ENCODE results near the gene PEX14.
A peak's percentile ranks its signal among the peaks of the same experiment; 100 is the strongest.

Gene PEX14

DNA sequence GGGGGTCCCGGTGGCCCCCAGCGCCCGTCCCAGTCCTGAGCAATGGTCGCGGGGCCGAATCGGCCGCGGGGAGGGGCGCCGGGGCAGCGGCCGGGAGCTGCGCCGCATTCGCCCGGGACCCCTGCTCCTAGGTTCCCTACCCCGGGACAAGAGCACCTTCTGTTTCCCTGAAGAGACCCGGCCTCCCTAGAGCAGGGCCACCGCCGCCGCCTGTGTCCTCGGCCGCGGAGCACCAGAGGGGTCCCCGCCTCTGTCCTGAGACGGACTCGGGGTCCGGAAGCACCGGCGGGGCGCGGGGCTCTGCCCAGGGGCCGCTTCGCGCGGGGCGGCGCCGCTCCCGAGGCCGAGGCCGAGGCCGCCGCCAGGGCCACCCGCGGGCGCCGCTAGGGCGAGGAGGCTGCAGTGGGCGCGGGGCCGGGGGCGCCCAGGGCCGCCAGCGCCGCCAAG is 163.8 kb downstream of the PEX14 start:
- intact Hi-C loops (cut with DNase I), result no loop called here

DNA sequence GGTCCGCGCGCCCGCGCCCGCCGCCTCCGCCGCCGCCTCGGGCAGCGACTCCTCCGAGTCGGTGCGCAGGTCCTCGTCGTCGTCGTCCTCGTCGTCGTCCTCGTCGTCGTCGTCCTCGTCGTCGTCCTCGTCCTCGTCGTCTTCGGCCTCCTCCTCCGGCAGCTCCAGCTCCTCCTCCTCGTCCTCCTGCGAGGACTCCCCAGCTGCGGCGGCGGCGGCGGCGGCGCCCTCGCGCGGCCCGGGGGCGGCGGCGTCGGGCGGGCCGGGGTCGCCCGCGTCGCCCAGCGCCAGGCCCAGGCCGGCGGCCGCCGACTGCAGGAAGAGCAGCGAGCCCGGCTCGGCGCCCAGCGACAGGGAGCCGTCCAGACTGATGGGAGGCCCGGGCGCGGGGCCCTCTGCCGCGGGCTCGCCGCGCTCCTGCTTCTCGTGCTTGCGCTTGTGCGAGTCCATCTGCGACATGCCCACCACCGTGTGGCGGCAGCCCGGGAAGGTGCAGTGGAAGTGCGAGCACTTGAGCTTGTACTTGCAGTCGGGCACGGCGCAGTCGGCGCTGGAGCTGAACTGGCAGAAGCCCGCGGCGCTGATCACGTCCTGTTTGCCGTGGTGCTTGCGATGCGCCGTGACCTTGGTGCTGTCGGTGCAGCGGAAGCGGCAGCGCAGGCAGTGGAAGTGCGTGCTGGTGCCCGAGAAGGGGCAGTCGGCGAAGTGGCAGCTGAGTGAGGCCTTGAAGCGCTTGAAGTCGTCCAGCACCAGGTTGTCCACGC is 164.4 kb downstream of the PEX14 start:
- DNase-seq, result peak in 1 of 10 donors; percentile 70
- intact Hi-C loops (cut with DNase I), result no loop called here

More for the DNA sequence above, 163.8 kb downstream of the PEX14 start:
- no peak for DNase-seq

DNA sequence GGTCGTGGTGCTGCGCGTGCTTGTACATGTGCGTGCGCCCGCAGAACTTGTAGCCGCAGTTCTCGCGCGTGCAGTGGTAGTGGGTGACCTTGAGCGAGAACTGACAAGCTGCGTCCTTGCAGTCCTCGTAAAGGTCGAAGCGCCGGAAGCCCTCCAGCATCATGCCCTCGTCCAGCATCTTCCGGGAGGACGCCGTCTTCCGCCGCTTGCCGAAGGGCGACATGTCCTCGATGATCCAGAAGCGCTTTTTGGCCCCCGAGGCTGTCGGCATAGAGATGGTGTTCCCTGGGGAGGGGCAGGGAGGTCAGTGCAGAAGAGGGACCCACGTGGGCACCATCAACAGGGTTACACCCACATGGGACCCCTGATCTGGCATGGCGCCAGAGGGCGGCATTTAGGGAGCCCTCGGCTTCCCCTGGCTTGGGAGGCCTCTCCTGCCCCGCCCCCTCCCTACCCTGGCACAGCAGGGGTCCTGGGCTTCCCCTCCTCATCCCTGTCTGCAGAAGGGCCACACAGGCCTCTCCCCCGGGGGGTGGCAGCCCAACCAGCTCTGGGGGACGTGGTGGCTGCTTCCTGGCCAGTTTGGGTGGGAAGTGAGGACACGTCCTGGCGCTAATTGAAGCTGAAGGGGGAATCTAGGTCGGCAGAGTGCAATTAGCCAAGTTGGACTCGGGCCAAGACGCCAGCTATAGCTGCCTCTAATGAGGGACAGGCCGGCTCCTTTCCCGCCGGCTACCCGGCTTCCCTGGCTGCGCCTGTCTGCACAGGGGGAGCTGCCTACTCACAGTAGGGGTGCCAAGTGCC is 165.2 kb downstream of the PEX14 start:
- intact Hi-C loops (cut with DNase I), result no loop called here
- peak in 5 of 10 donors; percentile 35 to 87 (median 54) for DNase-seq

DNA sequence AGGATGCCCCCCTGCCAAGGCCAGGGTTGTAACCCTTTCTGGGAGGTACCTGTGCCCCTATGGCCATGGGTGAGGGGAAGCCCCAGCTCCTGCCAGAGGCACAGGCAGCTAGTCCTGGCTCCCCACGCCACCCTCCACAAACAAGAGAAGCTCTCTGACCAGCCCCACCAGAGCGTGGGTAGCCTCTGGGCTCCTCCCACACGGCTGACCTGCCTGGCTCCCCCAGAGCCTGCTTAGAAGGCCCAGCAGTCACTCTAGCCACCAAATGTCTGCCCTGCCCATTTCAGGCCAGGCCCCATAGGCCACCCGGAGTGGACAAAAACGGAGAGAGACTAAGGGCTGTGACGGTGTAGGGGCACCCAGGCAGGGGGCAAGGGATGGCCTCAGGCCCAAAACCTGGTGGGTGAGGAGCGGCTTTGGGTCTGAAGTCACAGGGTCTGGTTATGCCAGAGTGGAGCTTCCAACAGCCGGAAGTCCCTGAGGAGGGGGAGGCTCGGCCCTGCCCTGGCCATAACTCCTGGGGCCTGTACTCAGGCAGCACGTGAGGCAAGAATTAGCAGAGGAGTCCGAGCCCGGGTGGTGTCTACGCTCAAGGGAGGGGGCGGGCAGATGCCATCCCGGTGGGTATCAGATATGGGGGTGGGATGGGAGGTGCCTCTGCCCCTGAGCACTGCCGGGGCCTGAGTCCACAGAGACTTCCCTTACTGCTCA is 166.2 kb downstream of the PEX14 start:
- DNase-seq, result peak in 1 of 10 donors; percentile 80
- intact Hi-C loops (cut with DNase I), result no loop called here

DNA sequence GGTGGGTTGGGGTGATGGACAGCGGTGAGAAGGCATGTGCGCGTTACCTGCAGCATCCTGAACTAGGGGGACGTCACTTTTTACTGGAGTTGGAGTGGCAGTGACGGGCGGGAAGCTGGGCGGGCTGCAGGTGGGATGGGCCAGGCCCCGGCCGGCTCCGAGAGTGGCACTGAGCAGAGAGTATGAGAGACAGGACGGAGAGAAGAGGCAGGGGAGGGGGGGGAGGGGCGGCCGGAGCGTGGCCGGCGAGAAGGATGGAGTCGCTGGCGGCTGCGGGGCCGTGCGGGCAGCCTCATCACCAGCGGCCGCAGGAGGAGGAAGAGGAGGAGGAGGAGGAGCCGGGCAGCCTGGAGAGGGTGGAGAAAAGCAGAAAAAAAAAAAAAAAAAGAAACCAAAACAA is 167.2 kb downstream of the PEX14 start:
- no peak for DNase-seq
- intact Hi-C loops (cut with DNase I), result no loop called here

DNA sequence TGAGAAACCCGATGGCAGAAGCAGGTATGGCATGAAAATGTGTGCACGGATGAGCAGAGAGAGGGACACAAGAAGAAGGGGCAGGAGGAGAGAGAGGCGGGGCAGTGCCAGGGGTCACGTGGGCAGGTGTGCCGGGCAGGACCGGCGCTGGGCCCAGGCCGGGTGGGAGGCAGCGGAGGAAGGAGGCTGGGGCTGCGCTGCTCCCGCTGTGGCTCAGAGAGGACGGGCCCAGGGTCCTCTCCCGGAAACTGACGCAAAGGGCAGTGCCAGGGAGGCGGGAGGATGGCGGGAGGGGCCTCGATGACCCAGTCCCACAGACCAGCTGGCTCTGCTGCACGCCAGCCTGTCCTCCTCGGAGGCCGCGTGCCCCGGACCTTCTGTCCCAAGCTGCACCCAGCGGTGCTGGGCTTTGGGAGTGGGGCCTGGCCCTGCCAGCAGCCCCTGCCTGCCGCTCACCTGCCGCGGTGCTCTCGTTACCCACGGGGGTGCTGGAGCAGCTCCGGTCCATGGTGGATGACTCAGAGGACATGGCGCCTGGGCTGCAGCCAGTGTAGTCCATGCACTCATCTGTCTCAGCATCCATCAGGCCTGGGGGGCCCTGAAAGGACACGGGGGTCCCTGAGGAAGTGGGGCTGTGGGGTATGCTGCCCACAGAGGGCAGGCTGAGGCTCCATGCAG is 167.8 kb downstream of the PEX14 start:
- intact Hi-C loops (cut with DNase I), result no loop called here
- peak in 2 of 10 donors; percentile 67 to 80 for DNase-seq

DNA sequence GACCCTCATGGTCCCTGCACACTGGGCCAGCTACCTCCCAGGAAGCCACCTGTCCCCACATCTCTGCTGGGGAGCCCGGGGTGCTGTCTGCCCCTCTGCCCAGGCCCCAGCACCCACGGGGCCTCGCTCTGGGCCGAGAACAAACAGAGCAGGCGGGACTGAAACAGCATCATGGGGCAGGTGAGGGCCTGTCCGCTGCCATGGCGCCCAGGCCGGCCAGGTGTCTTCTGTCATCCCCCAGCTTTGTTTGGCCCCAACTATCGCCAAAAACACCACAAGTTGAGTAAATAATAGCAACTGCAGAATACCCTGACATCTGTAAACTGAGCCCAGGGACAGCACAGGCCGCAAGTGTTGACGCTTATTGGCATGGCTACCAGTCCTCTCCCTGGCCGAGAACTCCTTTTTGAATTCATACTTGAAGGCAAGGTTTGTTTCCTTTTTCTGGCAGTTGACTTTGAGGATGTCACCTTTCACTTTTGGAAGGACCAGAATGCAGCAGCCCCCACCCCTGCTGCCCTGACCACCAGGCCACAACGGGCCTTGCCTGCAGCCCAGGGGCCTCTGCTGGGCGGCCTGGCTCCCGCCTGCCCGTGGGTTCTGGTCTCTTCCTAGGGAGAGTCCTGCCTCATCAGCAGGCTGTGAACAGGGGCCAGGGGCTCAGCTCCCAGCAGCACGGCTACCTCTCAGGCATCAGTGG is 169.0 kb downstream of the PEX14 start:
- DNase-seq, result no peak
- intact Hi-C loops (cut with DNase I), result no loop called here

DNA sequence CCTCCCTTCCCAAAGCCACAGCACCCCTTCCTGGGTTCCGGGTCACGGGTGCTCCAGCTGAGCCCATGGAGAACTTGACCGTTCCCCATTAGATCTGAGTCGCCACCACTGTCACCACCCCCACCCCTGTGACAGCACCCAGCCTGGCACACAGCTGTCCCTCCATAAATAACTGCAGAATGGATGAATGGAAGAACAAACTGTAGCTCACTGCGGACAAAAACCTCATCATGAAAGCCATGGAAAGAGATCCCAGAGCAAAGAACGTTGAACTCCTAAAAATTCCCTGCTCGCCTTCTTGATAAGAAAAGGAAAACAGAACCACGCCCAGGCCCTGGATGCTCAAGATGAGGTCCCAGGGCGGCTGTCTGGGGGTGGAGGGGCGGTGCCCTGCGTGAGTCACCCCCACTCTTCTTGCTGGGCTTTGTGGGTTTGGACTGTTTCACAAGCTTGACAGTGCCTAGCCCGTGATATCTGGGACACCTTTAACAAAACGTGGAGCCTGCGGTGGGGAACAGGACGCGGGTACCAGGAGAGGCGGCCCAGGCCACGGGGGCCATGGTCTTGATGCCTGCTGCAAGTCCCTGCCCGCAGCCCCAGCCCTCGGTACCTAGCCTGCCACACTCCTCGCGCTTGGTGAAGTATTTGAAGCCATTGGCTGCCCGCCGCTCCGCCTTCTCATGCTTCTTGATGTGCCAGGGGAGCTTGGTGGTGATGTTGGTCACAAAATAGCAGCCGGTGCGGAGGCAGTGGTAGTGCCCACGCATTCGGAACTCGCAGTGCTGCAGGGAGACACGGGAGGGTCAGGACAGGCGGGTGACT is 169.8 kb downstream of the PEX14 start:
- DNase-seq, result peak in 8 of 10 donors; percentile 49 to 95 (median 74)
- intact Hi-C loops (cut with DNase I), result no loop called here

DNA sequence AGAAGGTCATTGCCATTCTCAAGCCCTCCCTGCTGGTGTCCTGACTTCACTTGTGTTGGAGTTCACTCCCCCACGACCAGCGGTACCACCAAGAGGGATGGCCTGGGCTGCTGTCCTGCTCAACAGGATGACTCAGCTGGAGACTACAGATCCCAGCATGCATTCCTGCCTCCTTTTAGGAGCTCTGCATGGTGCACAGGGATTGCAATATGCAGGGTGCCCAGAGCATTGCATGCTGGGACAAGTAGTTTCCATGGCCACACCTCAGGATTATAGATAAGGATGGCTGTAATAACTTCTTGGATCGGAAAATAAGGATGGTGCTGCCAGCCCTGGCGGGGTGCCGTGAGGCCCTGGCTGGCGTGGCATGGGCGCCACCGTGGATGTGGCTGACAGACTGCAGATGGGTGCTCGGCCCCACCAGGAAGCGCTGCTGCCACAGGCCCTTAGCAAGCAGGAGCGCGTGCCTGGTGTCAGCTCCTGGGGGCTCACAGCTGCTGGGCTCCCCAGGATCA is 171.7 kb downstream of the PEX14 start:
- DNase-seq, result peak in 4 of 10 donors; percentile 36 to 92 (median 48)
- intact Hi-C loops (cut with DNase I), result no loop called here

DNA sequence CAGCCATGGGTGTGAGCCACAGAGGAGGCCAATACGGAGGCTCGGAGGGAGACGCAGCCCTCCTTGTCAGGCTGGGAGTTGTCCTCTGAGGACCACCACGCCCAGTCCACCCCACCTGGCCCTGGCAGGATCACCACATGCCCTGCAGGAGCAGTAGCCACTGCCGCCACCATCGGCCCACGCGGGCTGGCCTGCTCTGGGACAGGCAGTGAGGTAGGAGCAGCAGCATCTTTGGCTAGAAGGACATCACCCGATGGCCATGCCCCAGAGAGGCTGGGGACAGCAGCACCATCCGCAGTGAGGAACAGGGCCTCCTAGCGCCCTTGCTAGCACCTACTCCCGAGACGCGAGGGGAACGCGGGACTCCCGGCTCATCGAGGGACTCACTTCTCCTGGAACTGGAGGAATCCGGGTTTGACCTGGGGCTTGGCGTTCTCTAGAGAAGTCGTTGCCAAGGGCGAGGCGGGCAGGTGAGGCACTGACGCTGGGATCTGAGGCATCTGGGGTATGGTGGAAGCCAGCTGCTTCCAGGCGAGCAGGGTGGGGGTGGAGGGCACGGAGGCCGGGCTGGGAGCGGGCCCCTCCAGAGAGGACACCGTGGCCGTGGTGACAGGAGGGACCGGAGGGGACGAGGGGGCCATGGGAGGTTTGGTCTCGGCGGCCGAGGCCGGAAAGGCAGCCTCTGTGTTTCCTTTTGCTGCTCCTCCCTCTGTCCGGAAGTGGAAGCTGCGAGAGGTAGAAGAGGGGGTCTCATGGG is 172.8 kb downstream of the PEX14 start:
- intact Hi-C loops (cut with DNase I), result no loop called here

DNA sequence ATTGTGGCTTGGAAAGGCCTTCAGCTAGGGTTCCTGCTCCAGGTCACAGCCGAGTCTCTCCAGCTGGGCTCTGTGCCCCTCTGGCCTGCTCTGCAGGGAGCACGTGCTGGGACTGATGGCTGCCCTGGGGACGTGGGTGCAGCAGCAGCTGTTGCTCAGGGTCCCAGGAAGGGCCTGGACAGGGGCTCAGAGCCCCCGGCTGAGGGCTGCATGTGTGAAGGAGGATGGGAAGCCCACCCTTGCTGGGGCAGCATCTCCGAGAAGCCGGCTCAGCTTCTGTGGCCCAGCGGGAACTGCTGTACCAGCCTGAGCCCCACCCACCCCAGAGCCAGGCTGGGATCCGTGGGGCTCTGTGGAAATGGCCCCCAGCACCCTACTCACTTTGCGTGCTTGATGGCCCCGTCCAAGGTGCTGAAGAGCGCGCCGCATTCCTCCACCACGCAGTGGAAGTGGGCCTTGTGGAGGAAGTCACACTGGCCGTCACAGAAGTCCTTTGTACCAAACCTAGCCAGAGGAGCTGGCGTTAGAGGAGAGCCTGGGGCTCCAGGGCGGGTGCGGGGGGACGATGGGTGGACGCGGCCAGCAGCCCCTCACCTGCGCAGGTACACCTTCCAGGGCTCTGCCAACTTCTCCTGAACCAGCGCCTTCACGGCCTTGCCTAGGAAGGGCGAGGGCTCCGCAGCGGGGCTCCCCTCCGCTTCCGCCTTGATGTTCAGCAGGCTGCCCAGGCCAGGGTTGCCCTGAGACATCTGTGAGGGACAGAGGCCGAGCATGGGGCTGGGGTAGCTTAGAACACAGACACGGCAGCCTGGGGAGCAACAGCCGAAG is 174.2 kb downstream of the PEX14 start:
- intact Hi-C loops (cut with DNase I), result no loop called here
- DNase-seq, result no peak

More for the DNA sequence above, 172.8 kb downstream of the PEX14 start:
- DNase-seq, result peak in 1 of 10 donors; percentile 74

DNA sequence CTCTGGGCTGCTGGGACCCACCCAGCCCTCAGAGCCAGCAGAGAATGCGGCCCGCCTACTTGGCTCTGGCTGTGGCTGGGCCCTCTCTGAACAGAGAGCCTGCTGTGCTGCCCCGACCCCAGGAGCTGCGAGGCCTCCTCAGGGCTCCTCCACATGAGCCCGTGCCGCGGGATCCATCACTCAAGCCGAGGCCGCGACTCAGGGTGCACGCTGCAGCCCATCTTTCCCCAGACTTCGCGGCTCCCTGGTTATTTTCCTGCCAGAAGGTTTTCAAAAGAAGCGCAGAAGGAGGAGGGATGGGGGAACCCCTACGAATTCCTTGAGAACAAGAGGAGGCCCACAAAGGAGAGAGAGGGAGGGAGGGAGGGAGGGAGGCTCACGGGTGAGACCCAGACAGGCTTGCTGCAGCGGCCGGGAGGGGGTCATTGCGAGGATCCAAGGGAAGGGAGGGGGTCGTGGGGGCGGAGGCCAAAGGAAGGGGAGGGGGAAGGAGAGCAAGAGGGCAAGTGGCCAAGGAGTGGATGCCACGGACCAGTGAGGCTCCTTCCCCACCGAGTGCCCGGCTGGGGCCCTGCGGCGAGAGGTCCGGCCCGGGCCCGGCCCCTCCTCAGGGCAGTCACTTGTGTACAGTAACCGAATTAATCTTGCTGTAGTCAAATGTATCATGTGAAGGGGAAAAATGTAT is 174.9 kb downstream of the PEX14 start:
- intact Hi-C loops (cut with DNase I), result no loop called here

DNA sequence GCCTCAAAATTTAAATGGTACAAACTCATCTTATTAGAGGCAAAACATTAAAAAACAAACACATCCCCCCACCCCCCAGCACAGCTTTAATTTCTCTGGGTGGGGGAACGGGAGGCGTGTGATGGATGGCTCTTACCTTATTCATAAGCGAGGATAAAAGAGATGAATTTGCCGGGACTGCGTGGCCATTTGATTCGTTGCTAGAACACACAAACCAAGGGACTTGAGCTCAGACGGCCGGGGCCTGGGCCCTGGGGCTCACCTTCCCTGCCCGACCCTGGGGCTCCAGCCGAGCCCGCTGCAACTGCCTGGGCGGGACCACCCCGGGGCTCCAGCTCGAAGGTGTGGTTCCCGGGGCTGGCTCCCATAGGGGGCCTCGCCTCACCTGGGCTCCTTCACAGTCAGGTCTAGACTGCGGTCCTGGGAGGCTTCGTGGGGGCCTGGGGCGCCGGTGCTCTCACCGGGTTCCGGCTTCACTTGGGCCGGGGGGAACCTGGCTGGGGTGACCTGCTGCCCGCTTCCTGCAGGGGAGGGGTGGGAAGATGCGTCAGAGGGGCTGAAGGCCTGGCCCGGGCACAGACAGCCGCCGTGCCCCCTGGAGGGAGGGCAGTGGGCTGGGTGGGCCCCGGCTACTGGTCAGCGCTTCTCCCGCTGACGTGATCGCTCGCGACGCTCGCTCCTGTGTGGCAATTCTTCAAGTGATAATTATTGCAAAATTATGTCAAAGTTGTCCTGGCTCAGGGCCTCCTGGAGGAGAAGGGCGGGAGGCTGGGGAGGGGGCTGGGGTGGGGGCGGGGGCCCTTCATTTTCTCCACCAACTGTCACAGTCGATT is 176.0 kb downstream of the PEX14 start:
- intact Hi-C loops (cut with DNase I), result no loop called here
- no peak for DNase-seq

More for the DNA sequence above, 174.9 kb downstream of the PEX14 start:
- DNase-seq, result no peak

DNA sequence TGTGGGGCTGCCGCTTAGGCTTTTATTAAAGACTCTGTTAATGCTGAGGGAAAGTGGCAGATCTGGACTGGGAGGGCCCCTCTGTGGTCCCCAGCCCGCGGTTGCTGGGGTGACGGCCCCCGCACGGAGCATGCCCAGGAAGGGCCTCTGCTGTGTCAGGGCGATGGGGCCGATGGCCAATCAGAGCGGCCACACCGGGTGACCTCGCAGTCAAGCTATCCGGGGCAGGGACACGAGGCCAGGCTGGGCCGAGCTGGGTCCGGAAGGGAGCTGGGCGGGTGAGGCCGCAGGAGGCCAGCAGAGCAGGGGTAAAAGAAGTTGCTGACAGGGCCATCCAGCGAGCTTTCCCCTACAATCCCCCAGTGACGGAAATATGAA is 176.6 kb downstream of the PEX14 start:
- no peak for DNase-seq
- intact Hi-C loops (cut with DNase I), result no loop called here

DNA sequence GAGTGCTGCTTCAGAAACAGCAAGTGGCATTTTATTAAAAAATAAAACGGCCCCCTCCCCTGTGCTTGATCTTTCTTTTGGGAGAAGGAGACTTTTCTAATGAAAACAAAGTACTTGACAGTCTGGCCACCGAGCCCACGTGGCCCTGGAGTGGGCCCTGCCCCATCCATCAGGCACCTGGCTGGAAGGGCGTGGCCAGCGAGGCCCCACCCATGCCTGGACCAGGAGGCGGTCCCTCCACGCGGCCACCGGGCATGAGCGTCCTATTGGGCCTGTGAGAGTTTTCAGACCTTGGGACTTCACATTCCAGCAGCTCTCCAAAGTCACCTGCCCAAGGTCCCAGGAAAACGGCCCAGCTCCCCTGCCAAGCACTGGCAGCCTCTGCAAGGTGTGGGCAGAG is 177.0 kb downstream of the PEX14 start:
- no peak for DNase-seq
- intact Hi-C loops (cut with DNase I), result no loop called here

DNA sequence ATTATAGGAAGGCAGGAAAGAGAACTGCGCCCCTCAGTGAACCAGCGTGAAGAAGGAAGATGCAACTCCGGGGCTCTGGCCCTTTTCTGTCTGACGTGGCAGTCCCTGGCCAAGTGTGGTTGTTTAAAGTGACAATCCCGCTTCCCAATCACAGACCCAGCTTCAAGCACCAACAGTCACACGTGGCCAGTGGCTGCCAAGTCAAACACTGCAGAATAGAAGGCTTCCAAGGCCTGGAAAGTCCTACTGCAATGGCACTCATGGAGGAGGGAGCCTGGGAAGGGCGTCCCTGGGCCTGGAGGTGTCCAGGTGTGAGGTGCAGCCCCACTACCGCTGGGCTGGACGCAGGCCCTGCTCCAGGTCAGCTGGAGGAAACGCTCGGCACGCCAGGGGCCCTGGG is 177.9 kb downstream of the PEX14 start:
- intact Hi-C loops (cut with DNase I), result no loop called here
- DNase-seq, result no peak
